Loucy (cell line): ENCODE measurements around the gene CENPB.

Experiments
- CTCF ChIP-seq: fragments of 200-600 bp; sonication (generic); conservative IDR thresholded peaks from 2 replicates; pipeline ENCODE4 v1.5.1; 2014; ENCODE audit warnings: mild to moderate bottlenecking, antibody characterized with exemption, low read length
- EZH2phosphoT487 ChIP-seq: fragments of 200-600 bp; IDR thresholded peaks from 2 replicates; pipeline ENCODE4 v1.6.1; 2018; ENCODE audit warnings: antibody characterized with exemption, mild to moderate bottlenecking, moderate library complexity, borderline replicate concordance

- TF ChIP-seq CTCF (no peak), EZH2phosphoT487 (no peak)
Measured at GRCh38 chr20:3759884-3760283, 26.7 kb downstream of the CENPB start.
